Cardiac muscle cell (in vitro differentiated cells and primary cell): ENCODE results near the gene NAA38. TPM values are rescaled to one million over a fixed set of nuclear protein-coding genes. Genes with fewer than 3 reads are reported as not detected.

Source experiments
- DNase-seq, 2 donors: peaks; one replicate each; pipeline versions ENCODE4 v3.0.0 to v3.0.0-alpha.2; 2010 to 2017; ENCODE audit warnings: low read depth in 1 of 2, low spot score in 1 of 2
- H3K27ac ChIP-seq: fragments of 200-600 bp; sonication (generic); 2 replicates; pipeline ENCODE4 v1.5.1; 2016
- H3K27me3 ChIP-seq: fragments of 200-600 bp; sonication (generic); 2 replicates; pipeline ENCODE4 v1.6.0; 2016; ENCODE audit warnings: control low read depth
- H3K36me3 ChIP-seq: fragments of 200-600 bp; sonication (generic); 2 replicates; pipeline ENCODE4 v1.5.1; 2016; ENCODE audit warnings: control low read depth
- H3K4me1 ChIP-seq: fragments of 200-600 bp; sonication (generic); 2 replicates; pipeline ENCODE4 v1.8.1; 2017; ENCODE audit warnings: low read depth, mild to moderate bottlenecking, mixed run types
- H3K4me3 ChIP-seq: fragments of 200-600 bp; sonication (generic); 2 replicates; pipeline ENCODE4 v1.5.1; 2016; ENCODE audit warnings: mild to moderate bottlenecking
- H3K9me3 ChIP-seq: fragments of 200-600 bp; sonication (generic); 2 replicates; pipeline ENCODE4 v1.5.1; 2017; ENCODE audit warnings: low read depth, mild to moderate bottlenecking, control low read depth
- CTCF ChIP-seq: IDR thresholded peaks from 2 replicates; pipeline ENCODE4 v1.5.1; 2012; ENCODE audit warnings: low read depth, mild to moderate bottlenecking, low read length
- polyA plus RNA-seq: library from polyadenylated mRNA; unstranded; fragments of >200 nt; fragmentation: Nextera tagmentation; extraction: Ambion mirVana; gene quantifications from 2 replicates; pipeline ENCODE4 v1.2.1, GENCODE V29; 2016
- total RNA-seq: library from RNA; depleted of rRNA; stranded (reverse); fragments of >200 nt; gene quantifications from 2 replicates; pipeline ENCODE4 v1.2.3, GENCODE V29; 2016

The NAA38 gene
- total and polyA plus RNA-seq, 2 experiments from 2014 or later: 107 to 168 TPM

- no peak for TF ChIP-seq CTCF
- peak; percentile 52 to 94 for DNase-seq
- Histone ChIP-seq H3K4me3 (peak overlapping the region; percentile 40), H3K27me3 (no peaks in the 10 kb centered on the region), H3K4me1 (peaks cover 29% of the 10 kb centered on the region), H3K27ac (peak overlapping the region; percentile 94), H3K9me3 (no peaks in the 10 kb centered on the region), H3K36me3 (peaks cover 12% of the 10 kb centered on the region)
Observed at GRCh38 chr17:7841396-7841914, 15.9 kb downstream of the NAA38 start.

GRCh38 chr17:7840875-7841274, 16.5 kb downstream of the NAA38 start:
- no peak for DNase-seq
- Histone ChIP-seq H3K9me3 (no peaks in the 10 kb centered on the region), H3K36me3 (peaks cover 6% of the 10 kb centered on the region), H3K4me3 (peak overlapping the region; percentile 40), H3K27ac (peak overlapping the region; percentile 94), H3K27me3 (no peaks in the 10 kb centered on the region), H3K4me1 (peaks cover 29% of the 10 kb centered on the region)
- no peak for TF ChIP-seq CTCF

- DNase-seq: no peak
- Histone ChIP-seq H3K36me3 (peaks cover 1% of the 10 kb centered on the region), H3K4me1 (peaks cover 29% of the 10 kb centered on the region), H3K9me3 (no peaks in the 10 kb centered on the region), H3K4me3 (no peak overlapping the region), H3K27me3 (no peaks in the 10 kb centered on the region), H3K27ac (peak overlapping the region; percentile 94)
- TF ChIP-seq CTCF: no peak
Observed at GRCh38 chr17:7840441-7840840, 16.9 kb downstream of the NAA38 start.

GRCh38 chr17:7839876-7840261, 17.5 kb downstream of the NAA38 start:
- H3K27me3 ChIP-seq: no peaks in the 10 kb centered on the region
- peak overlapping the region; percentile 94 for H3K27ac ChIP-seq
- no peak overlapping the region for H3K4me3 ChIP-seq
- H3K4me1 ChIP-seq: peaks cover 25% of the 10 kb centered on the region
- DNase-seq: peak; percentile 35 to 47
- no peak for TF ChIP-seq CTCF
- H3K36me3 ChIP-seq: no peaks in the 10 kb centered on the region
- H3K9me3 ChIP-seq: no peaks in the 10 kb centered on the region

GRCh38 chr17:7839190-7839875, 18.0 kb downstream of the NAA38 start:
- no peaks in the 10 kb centered on the region for H3K36me3 ChIP-seq
- H3K27ac ChIP-seq: peak overlapping the region; percentile 87
- peaks cover 25% of the 10 kb centered on the region for H3K4me1 ChIP-seq
- H3K9me3 ChIP-seq: no peaks in the 10 kb centered on the region
- no peak for TF ChIP-seq CTCF
- no peaks in the 10 kb centered on the region for H3K27me3 ChIP-seq
- DNase-seq: no peak
- no peak overlapping the region for H3K4me3 ChIP-seq
